ENCODE results near the gene USP51.
"Not testable (repeated sequence)": the region's sequence is repeated elsewhere in the genome, so short reads cannot be mapped to it uniquely, and the experiment has no call there.

The USP51 gene

GRCh38 chrX:55489314-55490009 lies at the start of gene USP51:
Gene USP51 (minus strand): TSS chrX:55489848. CDS start chrX:55488939, 909 bp downstream.
- DNase-seq (ENCODE audit: low spot score): no peak

GRCh38 chrX:55524487-55524886 lies 34.8 kb upstream of the USP51 start:
- no peak for DNase-seq (ENCODE audit: low spot score)

GRCh38 chrX:55523356-55523755 lies 33.7 kb upstream of the USP51 start:
- DNase-seq (ENCODE audit: low spot score): no peak

GRCh38 chrX:55522596-55523276 lies 33.1 kb upstream of the USP51 start:
- no peak for DNase-seq (ENCODE audit: low spot score)

- DNase-seq (ENCODE audit: low spot score): no peak
Measured at GRCh38 chrX:55521687-55522086, 32.0 kb upstream of the USP51 start.

- DNase-seq (ENCODE audit: low spot score): not testable (repeated sequence)
Measured at GRCh38 chrX:55516794-55517481, 27.3 kb upstream of the USP51 start.

- DNase-seq (ENCODE audit: low spot score): not testable (repeated sequence)
Measured at GRCh38 chrX:55513045-55513737, 23.5 kb upstream of the USP51 start.

GRCh38 chrX:55508410-55509152 lies 18.9 kb upstream of the USP51 start:
- DNase-seq (ENCODE audit: low spot score): not testable (repeated sequence)

- DNase-seq (ENCODE audit: low spot score): not testable (repeated sequence)
Measured at GRCh38 chrX:55507699-55508098, 18.1 kb upstream of the USP51 start.

- not testable (repeated sequence) for DNase-seq (ENCODE audit: low spot score)
Measured at GRCh38 chrX:55507010-55507409, 17.4 kb upstream of the USP51 start.

- DNase-seq (ENCODE audit: low spot score): no peak
Measured at GRCh38 chrX:55490974-55491373, 1.3 kb upstream of the USP51 start.

GRCh38 chrX:55490121-55490520 lies 473 bp upstream of the USP51 start:
- DNase-seq (ENCODE audit: low spot score): no peak

GRCh38 chrX:55488593-55489313 lies 895 bp downstream of the USP51 start:
- DNase-seq (ENCODE audit: low spot score): no peak

- no peak for DNase-seq (ENCODE audit: low spot score)
Measured at GRCh38 chrX:55488006-55488592, 1.5 kb downstream of the USP51 start.

GRCh38 chrX:55487143-55487542 lies 2.5 kb downstream of the USP51 start:
- DNase-seq (ENCODE audit: low spot score): no peak

GRCh38 chrX:55486736-55487135 lies 2.9 kb downstream of the USP51 start:
- no peak for DNase-seq (ENCODE audit: low spot score)

GRCh38 chrX:55484948-55485347 lies 4.7 kb downstream of the USP51 start:
- no peak for DNase-seq (ENCODE audit: low spot score)

GRCh38 chrX:55480390-55481062 lies 9.1 kb downstream of the USP51 start:
- no peak for DNase-seq (ENCODE audit: low spot score)

- not testable (repeated sequence) for DNase-seq (ENCODE audit: low spot score)
Measured at GRCh38 chrX:55479956-55480355, 9.7 kb downstream of the USP51 start.

GRCh38 chrX:55465791-55466190 lies 23.9 kb downstream of the USP51 start:
- not testable (repeated sequence) for DNase-seq (ENCODE audit: low spot score)
